SK-N-SH (cell line): ENCODE measurements around the gene FNDC10.

Source experiments
- CTCF ChIP-seq: fragments of 200-600 bp; sonication (generic); IDR thresholded peaks from 2 replicates; pipeline ENCODE4 v1.6.1; 2017; ENCODE audit warnings: antibody characterized with exemption, mild to moderate bottlenecking, moderate library complexity
- EP300 ChIP-seq, 2 experiments: IDR thresholded peaks; 2 replicates each; pipeline versions ENCODE4 v1.4.0 to v1.6.1; 2012; ENCODE audit warnings: borderline replicate concordance in 1 of 2, low read depth in 1 of 2, low read length in 1 of 2
- EZH2phosphoT487 ChIP-seq: fragments of 200-600 bp; sonication (generic); IDR thresholded peaks from 2 replicates; pipeline ENCODE4 v1.6.1; 2017; ENCODE audit warnings: low read depth, mixed run types, mild to moderate bottlenecking, antibody characterized with exemption, moderate library complexity, borderline replicate concordance
- MXI1 ChIP-seq: IDR thresholded peaks from 2 replicates; pipeline ENCODE4 v1.6.1; 2012; ENCODE audit warnings: mild to moderate bottlenecking, low read depth, low read length, improper control_type of control experiment
- REST ChIP-seq: IDR thresholded peaks from 2 replicates; pipeline ENCODE4 v1.6.1; 2012; ENCODE audit warnings: mild to moderate bottlenecking, low read depth, low read length, moderate library complexity
- RXRA ChIP-seq: IDR thresholded peaks from 2 replicates; pipeline ENCODE4 v1.4.0; 2012; ENCODE audit warnings: low read depth, mild to moderate bottlenecking, borderline replicate concordance
- TAF1 ChIP-seq: IDR thresholded peaks from 2 replicates; pipeline ENCODE4 v1.6.1; 2012; ENCODE audit warnings: low read depth, mild to moderate bottlenecking, low read length, moderate library complexity, borderline replicate concordance
- YY1 ChIP-seq: IDR thresholded peaks from 2 replicates; pipeline ENCODE4 v1.4.0; 2012; ENCODE audit warnings: low read depth, mild to moderate bottlenecking
- TF ChIP-seq, protein P1 (sequence below): IDR thresholded peaks from 2 replicates; pipeline ENCODE4 v1.4.0; 2012; ENCODE audit warnings: low read depth, borderline replicate concordance

GRCh38 chr1:1569341-1569740, 30.6 kb downstream of the FNDC10 start:
- no peak for TF ChIP-seq REST
- no peak for TF ChIP-seq CTCF
- no peak for TF ChIP-seq EP300 (IDR thresholded peaks at IDR 0.05; ENCODE audit: borderline replicate concordance in 1 of 2, low read depth in 1 of 2, low read length in 1 of 2)
- TF ChIP-seq MXI1, result no peak
- no peak for TF ChIP-seq RXRA
- TF ChIP-seq TAF1, result no peak
- TF ChIP-seq, protein P1, sequence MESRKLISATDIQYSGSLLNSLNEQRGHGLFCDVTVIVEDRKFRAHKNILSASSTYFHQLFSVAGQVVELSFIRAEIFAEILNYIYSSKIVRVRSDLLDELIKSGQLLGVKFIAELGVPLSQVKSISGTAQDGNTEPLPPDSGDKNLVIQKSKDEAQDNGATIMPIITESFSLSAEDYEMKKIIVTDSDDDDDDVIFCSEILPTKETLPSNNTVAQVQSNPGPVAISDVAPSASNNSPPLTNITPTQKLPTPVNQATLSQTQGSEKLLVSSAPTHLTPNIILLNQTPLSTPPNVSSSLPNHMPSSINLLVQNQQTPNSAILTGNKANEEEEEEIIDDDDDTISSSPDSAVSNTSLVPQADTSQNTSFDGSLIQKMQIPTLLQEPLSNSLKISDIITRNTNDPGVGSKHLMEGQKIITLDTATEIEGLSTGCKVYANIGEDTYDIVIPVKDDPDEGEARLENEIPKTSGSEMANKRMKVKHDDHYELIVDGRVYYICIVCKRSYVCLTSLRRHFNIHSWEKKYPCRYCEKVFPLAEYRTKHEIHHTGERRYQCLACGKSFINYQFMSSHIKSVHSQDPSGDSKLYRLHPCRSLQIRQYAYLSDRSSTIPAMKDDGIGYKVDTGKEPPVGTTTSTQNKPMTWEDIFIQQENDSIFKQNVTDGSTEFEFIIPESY, result no peak
- no peak for TF ChIP-seq EZH2phosphoT487
- TF ChIP-seq YY1, result no peak
